NCI-H82 (cell line): ENCODE results near the gene FMR1NB.

Experiments
- DNase-seq: peaks from one replicate; lab custom pipeline; 2025; lab: John Stamatoyannopoulos, UW

FMR1NB gene

DNA sequence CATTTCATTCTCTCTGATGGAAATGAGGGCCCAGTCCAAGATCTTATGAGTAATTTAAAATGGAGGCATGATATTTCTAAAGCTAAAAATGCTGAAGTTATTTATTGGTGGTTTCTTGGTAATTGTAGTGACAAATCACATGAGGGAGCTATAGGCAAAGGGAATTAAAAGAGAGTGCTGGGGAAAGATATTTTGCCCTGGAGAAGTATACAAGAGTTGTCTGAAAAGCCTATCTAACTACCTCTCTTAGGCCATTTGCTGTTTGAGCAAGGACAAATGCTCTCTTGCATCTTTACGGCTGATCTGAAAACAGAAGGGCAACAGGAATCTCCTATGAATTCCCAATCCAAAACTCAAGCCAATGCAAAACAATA is 89.4 kb downstream of the FMR1NB start:
- DNase-seq, result no peak
